ENCODE data around the gene RGS14.
A peak's percentile ranks its signal among the peaks of the same experiment; 100 is the strongest.

The RGS14 gene

DNA sequence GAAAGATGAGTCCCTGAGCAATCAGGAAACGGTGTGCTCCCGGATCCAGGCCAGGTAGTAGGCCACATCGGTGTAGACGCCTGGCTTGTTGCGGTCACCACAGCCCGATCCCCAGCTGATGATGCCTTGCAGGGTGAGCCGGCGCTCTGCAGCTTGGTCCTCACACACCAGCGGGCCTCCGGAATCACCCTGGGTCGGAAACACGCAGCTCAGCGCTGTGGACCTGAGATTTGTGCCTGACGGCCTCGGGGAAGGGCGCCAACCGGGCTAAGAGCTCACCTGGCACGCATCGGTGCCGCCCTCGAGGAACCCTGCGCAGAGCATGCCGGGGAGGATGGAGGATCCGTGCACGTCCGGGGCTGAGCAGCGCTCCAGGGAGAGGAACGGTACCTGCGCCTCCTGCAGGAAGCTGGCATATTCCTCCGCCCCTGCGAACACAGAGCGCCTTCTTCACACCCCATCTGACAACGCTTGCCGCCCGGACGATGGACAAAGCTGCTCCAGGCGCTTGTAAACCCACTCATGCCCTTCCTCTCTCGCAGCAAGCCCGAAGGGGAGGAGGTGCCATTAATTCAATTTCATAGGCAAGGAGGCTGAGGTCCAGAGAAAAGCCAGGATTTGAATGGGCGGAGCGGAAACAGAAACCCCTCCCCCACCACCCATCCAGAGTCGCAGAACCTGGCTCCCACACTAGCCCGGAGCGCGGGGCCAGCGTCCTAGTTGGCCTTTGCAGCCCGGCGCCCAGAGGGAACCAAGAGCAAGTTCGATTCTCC, 44.7 kb downstream of the RGS14 start:
- H3K4me3 ChIP-seq (ENCODE audit: insufficient read depth, low read length, poor library complexity, severe bottlenecking) = no peak overlapping the region
- no peak overlapping the region for H2AFZ ChIP-seq (ENCODE audit: low read depth, low read length, severe bottlenecking)
- no peak overlapping the region for H3K27ac ChIP-seq (ENCODE audit: low read depth, low read length)
- no peaks in the 10 kb centered on the region for H3K36me3 ChIP-seq (ENCODE audit: low read length)
- peak overlapping the region; percentile 85 for H3K4me2 ChIP-seq (ENCODE audit: low read depth, low read length, poor library complexity, severe bottlenecking)
- no peaks in the 10 kb centered on the region for H3K9me2 ChIP-seq (replicated peaks; ENCODE audit: insufficient read depth, low read length)
- no peaks in the 10 kb centered on the region for H3K27me3 ChIP-seq (ENCODE audit: low read length)
- TF ChIP-seq, protein P1, sequence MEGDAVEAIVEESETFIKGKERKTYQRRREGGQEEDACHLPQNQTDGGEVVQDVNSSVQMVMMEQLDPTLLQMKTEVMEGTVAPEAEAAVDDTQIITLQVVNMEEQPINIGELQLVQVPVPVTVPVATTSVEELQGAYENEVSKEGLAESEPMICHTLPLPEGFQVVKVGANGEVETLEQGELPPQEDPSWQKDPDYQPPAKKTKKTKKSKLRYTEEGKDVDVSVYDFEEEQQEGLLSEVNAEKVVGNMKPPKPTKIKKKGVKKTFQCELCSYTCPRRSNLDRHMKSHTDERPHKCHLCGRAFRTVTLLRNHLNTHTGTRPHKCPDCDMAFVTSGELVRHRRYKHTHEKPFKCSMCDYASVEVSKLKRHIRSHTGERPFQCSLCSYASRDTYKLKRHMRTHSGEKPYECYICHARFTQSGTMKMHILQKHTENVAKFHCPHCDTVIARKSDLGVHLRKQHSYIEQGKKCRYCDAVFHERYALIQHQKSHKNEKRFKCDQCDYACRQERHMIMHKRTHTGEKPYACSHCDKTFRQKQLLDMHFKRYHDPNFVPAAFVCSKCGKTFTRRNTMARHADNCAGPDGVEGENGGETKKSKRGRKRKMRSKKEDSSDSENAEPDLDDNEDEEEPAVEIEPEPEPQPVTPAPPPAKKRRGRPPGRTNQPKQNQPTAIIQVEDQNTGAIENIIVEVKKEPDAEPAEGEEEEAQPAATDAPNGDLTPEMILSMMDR (IDR thresholded peaks at IDR 0.05; ENCODE audit: insufficient read depth, low read length, poor library complexity, severe bottlenecking) = no peak
- TF ChIP-seq EZH2phosphoT487 (conservative IDR thresholded peaks at IDR 0.05; ENCODE audit: low read length) = no peak
- no peak overlapping the region for H3K9ac ChIP-seq (ENCODE audit: low read length)
- H3F3A ChIP-seq (ENCODE audit: insufficient read depth) = no peaks in the 10 kb centered on the region; the same call in 1 of the 2 replicates
- H3K79me2 ChIP-seq (ENCODE audit: insufficient read depth, low read length) = no peaks in the 10 kb centered on the region
- no peaks in the 10 kb centered on the region for H3K9me3 ChIP-seq (ENCODE audit: insufficient read depth, low read length)
- H4K20me1 ChIP-seq (ENCODE audit: low read depth, low read length) = no peaks in the 10 kb centered on the region

DNA sequence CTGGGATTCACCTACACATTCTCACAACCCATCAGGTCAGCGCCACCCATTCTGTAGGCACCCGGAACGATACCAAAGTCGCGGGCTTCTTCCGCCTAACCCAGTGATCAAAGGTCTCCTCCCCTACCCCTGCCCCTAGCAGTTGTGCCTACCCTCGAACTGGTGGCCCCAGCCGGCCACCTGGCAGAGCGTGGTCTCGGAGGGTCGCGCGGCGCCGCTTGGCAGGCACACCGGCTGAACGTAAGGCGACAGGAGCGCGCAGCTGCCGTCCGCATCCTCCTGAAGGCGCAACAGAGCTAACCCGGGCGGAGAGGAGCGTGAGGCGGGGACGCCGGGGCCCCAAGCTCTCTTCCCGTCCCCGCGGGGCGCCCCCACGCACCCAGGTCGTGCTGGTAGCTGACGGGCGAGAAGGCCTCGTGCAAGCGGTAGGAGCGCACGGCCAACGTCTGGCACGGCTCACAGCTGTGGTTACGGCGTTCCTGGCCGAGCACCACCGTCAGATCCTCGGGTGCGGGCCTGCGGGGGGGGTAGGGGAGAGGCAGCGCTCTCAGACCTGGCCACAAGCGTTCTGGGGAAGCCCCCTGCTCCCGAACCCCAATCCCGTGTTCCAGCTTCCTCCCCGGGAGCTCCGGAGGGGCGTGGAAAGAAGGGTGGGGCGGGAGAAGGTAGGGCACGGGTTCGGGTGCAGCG, 45.5 kb downstream of the RGS14 start:
- Histone ChIP-seq H3K4me3 (ENCODE audit: insufficient read depth, low read length, poor library complexity, severe bottlenecking) (peak overlapping the region; percentile 20), H2AFZ (ENCODE audit: low read depth, low read length, severe bottlenecking) (peak overlapping the region; percentile 85), H3K4me2 (ENCODE audit: low read depth, low read length, poor library complexity, severe bottlenecking) (peak overlapping the region; percentile 85), H3K9ac (ENCODE audit: low read length) (peak overlapping the region; percentile 64), H3K79me2 (ENCODE audit: insufficient read depth, low read length) (no peaks in the 10 kb centered on the region), H3K27me3 (ENCODE audit: low read length) (no peaks in the 10 kb centered on the region), H3K27ac (ENCODE audit: low read depth, low read length) (no peak overlapping the region), H3F3A (ENCODE audit: insufficient read depth) (no peaks in the 10 kb centered on the region; the same call in 1 of the 2 replicates), H4K20me1 (ENCODE audit: low read depth, low read length) (no peaks in the 10 kb centered on the region), H3K9me2 (replicated peaks; ENCODE audit: insufficient read depth, low read length) (no peaks in the 10 kb centered on the region), H3K36me3 (ENCODE audit: low read length) (no peaks in the 10 kb centered on the region), H3K9me3 (ENCODE audit: insufficient read depth, low read length) (no peaks in the 10 kb centered on the region)
- no peak for TF ChIP-seq EZH2phosphoT487 (conservative IDR thresholded peaks at IDR 0.05; ENCODE audit: low read length)
- TF ChIP-seq, protein P1 (IDR thresholded peaks at IDR 0.05; ENCODE audit: insufficient read depth, low read length, poor library complexity, severe bottlenecking) = no peak

DNA sequence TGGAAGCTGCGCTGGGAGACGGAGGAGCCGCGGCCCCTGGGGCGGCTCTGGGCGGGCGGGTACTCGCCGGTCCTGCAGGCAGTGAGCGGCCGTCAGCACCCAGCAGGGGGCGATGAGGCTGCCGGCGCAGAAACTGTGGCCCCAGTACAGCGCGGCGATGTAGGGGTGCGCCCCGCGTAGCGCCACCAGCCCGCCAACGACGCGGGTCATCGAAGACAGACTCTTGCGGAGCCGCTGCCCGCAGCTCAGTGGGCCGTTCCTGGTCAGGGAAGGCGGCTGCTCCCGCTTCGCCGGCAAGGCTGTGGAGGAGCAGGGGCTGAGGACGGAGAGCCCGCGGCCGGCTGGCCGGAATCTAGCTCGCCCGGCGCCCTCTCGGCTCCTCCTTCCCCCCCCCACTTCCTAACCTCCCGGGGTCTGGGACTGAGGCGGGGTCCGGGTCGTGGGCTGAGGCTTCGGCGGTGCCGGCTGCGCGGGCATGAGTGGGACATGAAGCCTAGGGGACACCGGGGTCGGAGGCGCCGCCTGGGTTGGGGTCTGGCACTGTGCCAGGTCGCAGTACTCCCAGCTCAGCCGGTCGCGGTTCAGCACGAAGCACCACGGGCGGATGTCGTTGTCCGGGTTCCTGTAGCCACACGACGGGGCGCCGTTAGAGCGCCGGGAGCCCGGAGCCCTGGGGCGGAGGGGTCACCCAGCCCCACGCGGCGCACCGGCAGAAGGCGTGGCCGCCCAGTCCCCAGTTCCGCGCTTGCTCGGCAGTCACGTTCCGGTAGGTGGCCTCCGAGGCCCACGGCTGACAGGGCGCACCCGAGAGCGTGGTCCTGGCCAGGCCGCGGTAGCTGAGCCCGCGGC, 46.3 kb downstream of the RGS14 start:
- H3K27me3 ChIP-seq (ENCODE audit: low read length) = no peaks in the 10 kb centered on the region
- H3K27ac ChIP-seq (ENCODE audit: low read depth, low read length) = no peak overlapping the region

More for the DNA sequence above, 46.3 kb downstream of the RGS14 start:
- Histone ChIP-seq H3K4me3 (ENCODE audit: insufficient read depth, low read length, poor library complexity, severe bottlenecking) (peak overlapping the region; percentile 60), H2AFZ (ENCODE audit: low read depth, low read length, severe bottlenecking) (peak overlapping the region; percentile 85), H3K9ac (ENCODE audit: low read length) (peak overlapping the region; percentile 64), H3F3A (ENCODE audit: insufficient read depth) (no peaks in the 10 kb centered on the region; the same call in 1 of the 2 replicates), H3K36me3 (ENCODE audit: low read length) (no peaks in the 10 kb centered on the region), H3K9me2 (replicated peaks; ENCODE audit: insufficient read depth, low read length) (no peaks in the 10 kb centered on the region), H4K20me1 (ENCODE audit: low read depth, low read length) (no peaks in the 10 kb centered on the region), H3K4me2 (ENCODE audit: low read depth, low read length, poor library complexity, severe bottlenecking) (peak overlapping the region; percentile 85), H3K9me3 (ENCODE audit: insufficient read depth, low read length) (no peaks in the 10 kb centered on the region), H3K79me2 (ENCODE audit: insufficient read depth, low read length) (no peaks in the 10 kb centered on the region)
- no peak for TF ChIP-seq EZH2phosphoT487 (conservative IDR thresholded peaks at IDR 0.05; ENCODE audit: low read length)
- TF ChIP-seq, protein P1 (IDR thresholded peaks at IDR 0.05; ENCODE audit: insufficient read depth, low read length, poor library complexity, severe bottlenecking) = peak; percentile 53
